ENCODE results near the gene EIF5A.
"Not testable (repeated sequence)": the region's sequence is repeated elsewhere in the genome, so short reads cannot be mapped to it uniquely, and the experiment has no call there.

EIF5A gene

GRCh38 chr17:7330638-7331015 lies 23.2 kb downstream of the EIF5A start:
- TF ChIP-seq CTCF (IDR thresholded peaks at IDR 0.05), result no peak
- Histone ChIP-seq H3K36me3 (no peaks in the 10 kb centered on the region), H3K9me3 (no peaks in the 10 kb centered on the region), H3K4me1 (ENCODE audit: control insufficient read depth in 1 of 2, insufficient read depth in 1 of 2, low read depth in 1 of 2, low read length in 1 of 2) (peaks cover 22 to 36% of the 10 kb centered on the region in 2 experiments), H3K4me3 (ENCODE audit: low read depth in 1 of 2, low read length in 1 of 2) (peak overlapping the region; percentile 78 to 100), H3K27ac (peak overlapping the region; percentile 96), H3K27me3 (no peaks in the 10 kb centered on the region)

GRCh38 chr17:7332111-7332510 lies 24.7 kb downstream of the EIF5A start:
- Histone ChIP-seq H3K27ac (no peak overlapping the region), H3K27me3 (no peaks in the 10 kb centered on the region), H3K36me3 (no peaks in the 10 kb centered on the region), H3K4me3 (ENCODE audit: low read depth in 1 of 2, low read length in 1 of 2) (no peak overlapping the region), H3K4me1 (ENCODE audit: control insufficient read depth in 1 of 2, insufficient read depth in 1 of 2, low read depth in 1 of 2, low read length in 1 of 2) (peaks cover 36 to 50% of the 10 kb centered on the region in 2 experiments), H3K9me3 (no peaks in the 10 kb centered on the region)
- TF ChIP-seq CTCF (IDR thresholded peaks at IDR 0.05), result no peak

- not testable (repeated sequence) for H3K27ac ChIP-seq; H3K36me3 ChIP-seq; H3K27me3 ChIP-seq; H3K9me3 ChIP-seq; H3K4me3 ChIP-seq (ENCODE audit: low read depth in 1 of 2, low read length in 1 of 2)
- peaks cover 41 to 55% of the 10 kb centered on the region in 2 experiments for H3K4me1 ChIP-seq (ENCODE audit: control insufficient read depth in 1 of 2, insufficient read depth in 1 of 2, low read depth in 1 of 2, low read length in 1 of 2)
Observed at GRCh38 chr17:7332600-7333069, 25.2 kb downstream of the EIF5A start.

GRCh38 chr17:7334938-7335538 lies 27.6 kb downstream of the EIF5A start:
- H3K4me3 ChIP-seq (ENCODE audit: low read depth in 1 of 2, low read length in 1 of 2), result no peak overlapping the region
- no peaks in the 10 kb centered on the region for H3K9me3 ChIP-seq
- no peaks in the 10 kb centered on the region for H3K27me3 ChIP-seq
- H3K36me3 ChIP-seq, result peaks cover 20% of the 10 kb centered on the region
- TF ChIP-seq CTCF (IDR thresholded peaks at IDR 0.05), result no peak
- H3K4me1 ChIP-seq (ENCODE audit: control insufficient read depth in 1 of 2, insufficient read depth in 1 of 2, low read depth in 1 of 2, low read length in 1 of 2), result peaks cover 50 to 63% of the 10 kb centered on the region in 2 experiments
- H3K27ac ChIP-seq, result peak overlapping the region; percentile 86

GRCh38 chr17:7335765-7336164 lies 28.3 kb downstream of the EIF5A start:
- H3K27me3 ChIP-seq, H3K9me3 ChIP-seq: not testable (repeated sequence)
- Histone ChIP-seq H3K4me1 (ENCODE audit: control insufficient read depth in 1 of 2, insufficient read depth in 1 of 2, low read depth in 1 of 2, low read length in 1 of 2) (peaks cover 45 to 60% of the 10 kb centered on the region in 2 experiments), H3K27ac (peak overlapping the region; percentile 86), H3K4me3 (ENCODE audit: low read depth in 1 of 2, low read length in 1 of 2) (peak overlapping the region; percentile 86 to 96), H3K36me3 (peaks cover 27% of the 10 kb centered on the region)

- peaks cover 45 to 60% of the 10 kb centered on the region in 2 experiments for H3K4me1 ChIP-seq (ENCODE audit: control insufficient read depth in 1 of 2, insufficient read depth in 1 of 2, low read depth in 1 of 2, low read length in 1 of 2)
- peak within 1 kb of the TSS; percentile 86 to 96 for H3K4me3 ChIP-seq (ENCODE audit: low read depth in 1 of 2, low read length in 1 of 2)
- H3K9me3 ChIP-seq, result no peaks in the 10 kb centered on the region
- H3K27me3 ChIP-seq, result no peaks in the 10 kb centered on the region
- peaks cover 35% of the 10 kb centered on the region for H3K36me3 ChIP-seq
- peak within 1 kb of the TSS; percentile 86 for H3K27ac ChIP-seq
- TF ChIP-seq CTCF (IDR thresholded peaks at IDR 0.05), result no peak
Observed at GRCh38 chr17:7336240-7337175, 29.1 kb downstream of the EIF5A start, which contains the start of gene ACAP1. ACAP1 (plus strand) TSS chr17:7336529; CDS start chr17:7336735, 206 bp downstream.

GRCh38 chr17:7337600-7337999 lies 30.2 kb downstream of the EIF5A start:
- H3K9me3 ChIP-seq, H3K27me3 ChIP-seq: not testable (repeated sequence)
- Histone ChIP-seq H3K36me3 (peaks cover 46% of the 10 kb centered on the region), H3K4me3 (ENCODE audit: low read depth in 1 of 2, low read length in 1 of 2) (peak overlapping the region; percentile 86 to 96), H3K4me1 (ENCODE audit: control insufficient read depth in 1 of 2, insufficient read depth in 1 of 2, low read depth in 1 of 2, low read length in 1 of 2) (peaks cover 45 to 50% of the 10 kb centered on the region in 2 experiments), H3K27ac (peak overlapping the region; percentile 86)
